CD1c-positive myeloid dendritic cell (primary cell): ENCODE results near the gene FLT4.
"Not testable (repeated sequence)": the region's sequence is repeated elsewhere in the genome, so short reads cannot be mapped to it uniquely, and the experiment has no call there.

Source experiments
- DNase-seq: peaks from one replicate; pipeline ENCODE4 v3.0.0-alpha.2; 2016; ENCODE audit errors: extremely low spot score

The FLT4 gene

GRCh38 chr5:180670157-180670556 lies 20.8 kb upstream of the FLT4 start:
- DNase-seq, result no peak

GRCh38 chr5:180669661-180670060 lies 20.3 kb upstream of the FLT4 start:
- DNase-seq, result no peak

- no peak for DNase-seq
Observed at GRCh38 chr5:180668835-180669596, 19.6 kb upstream of the FLT4 start.

- DNase-seq, result no peak
Observed at GRCh38 chr5:180666812-180667211, 17.4 kb upstream of the FLT4 start.

- no peak for DNase-seq
Observed at GRCh38 chr5:180665682-180666404, 16.4 kb upstream of the FLT4 start.

- no peak for DNase-seq
Observed at GRCh38 chr5:180658774-180659564, 9.6 kb upstream of the FLT4 start.

GRCh38 chr5:180655243-180655642 lies 5.8 kb upstream of the FLT4 start:
- not testable (repeated sequence) for DNase-seq

GRCh38 chr5:180652771-180653170 lies 3.4 kb upstream of the FLT4 start:
- no peak for DNase-seq

- DNase-seq, result no peak
Observed at GRCh38 chr5:180652346-180652745, 2.9 kb upstream of the FLT4 start.

GRCh38 chr5:180648658-180649296 lies 623 bp downstream of the FLT4 start:
- DNase-seq, result no peak

- no peak for DNase-seq
Observed at GRCh38 chr5:180647941-180648500, 1.4 kb downstream of the FLT4 start.

GRCh38 chr5:180647465-180647864 lies 1.9 kb downstream of the FLT4 start:
- no peak for DNase-seq

- DNase-seq, result no peak
Observed at GRCh38 chr5:180646963-180647305, 2.5 kb downstream of the FLT4 start.

- DNase-seq, result no peak
Observed at GRCh38 chr5:180646289-180646962, 3.0 kb downstream of the FLT4 start.

GRCh38 chr5:180645274-180646204 lies 3.9 kb downstream of the FLT4 start:
- DNase-seq, result no peak

- no peak for DNase-seq
Observed at GRCh38 chr5:180644825-180645273, 4.6 kb downstream of the FLT4 start.

GRCh38 chr5:180644129-180644824 lies 5.1 kb downstream of the FLT4 start:
- no peak for DNase-seq

GRCh38 chr5:180643191-180643851 lies 6.1 kb downstream of the FLT4 start:
- DNase-seq, result no peak

GRCh38 chr5:180642779-180643178 lies 6.6 kb downstream of the FLT4 start:
- DNase-seq, result no peak
